ENCODE data around the gene B3GAT3. TPM values are rescaled to one million over a fixed set of nuclear protein-coding genes. Genes with fewer than 3 reads are reported as not detected.
"Not testable (repeated sequence)": the region's sequence is repeated elsewhere in the genome, so short reads cannot be mapped to it uniquely, and the experiment has no call there.

Gene B3GAT3
- total RNA-seq, 2 donors from 2014 or later: 38.6 to 53.9 TPM

DNA sequence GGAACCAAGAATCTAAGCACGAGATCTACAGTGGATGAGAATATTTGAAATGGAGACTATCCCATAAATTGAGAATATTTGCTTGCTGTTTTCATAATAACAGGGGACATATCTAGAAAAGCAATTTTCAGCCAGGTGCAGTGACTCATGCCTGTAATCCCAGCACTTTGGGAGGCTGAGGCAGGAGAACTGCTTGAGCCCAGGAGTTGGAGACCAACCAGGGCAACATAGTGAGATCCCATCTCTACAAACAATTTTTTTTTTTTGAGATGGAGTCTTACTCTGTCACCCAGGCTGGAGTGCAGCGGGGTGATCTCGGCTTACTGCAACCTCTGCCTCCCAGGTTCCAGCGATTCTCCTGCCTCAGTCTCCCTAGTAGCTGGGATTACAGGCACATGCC is 40.1 kb downstream of the B3GAT3 start:
- not testable (repeated sequence) for H3K27ac Mint-ChIP-seq; H3K9me3 Mint-ChIP-seq; DNase-seq; H3K4me3 Mint-ChIP-seq; H3K9me3 ChIP-seq (ENCODE audit: control insufficient read depth, low read length); H3K4me1 ChIP-seq (ENCODE audit: control insufficient read depth, insufficient read depth, low read length); H3K27ac ChIP-seq (ENCODE audit: low read depth, low read length); H3K4me3 ChIP-seq (ENCODE audit: low read length); H3K27me3 ChIP-seq (ENCODE audit: control insufficient read depth, insufficient read depth, low read length, poor library complexity, severe bottlenecking); H3K27me3 Mint-ChIP-seq (ENCODE audit: insufficient read depth); H3K4me1 Mint-ChIP-seq; H3K9ac ChIP-seq (ENCODE audit: extremely low read depth, low read length, poor library complexity, severe bottlenecking)
- 97% methylated on average over 4 of the region's 4 CpGs for WGBS, 2 experiments (ENCODE audit: insufficient coverage in 1 of 2, insufficient read length in 1 of 2)
- peaks cover 49% of the 10 kb centered on the region for H3K36me3 ChIP-seq (ENCODE audit: control insufficient read depth, insufficient read depth, low read length)
- peaks cover 52% of the 10 kb centered on the region for H3K36me3 Mint-ChIP-seq (ENCODE audit: low read depth)

DNA sequence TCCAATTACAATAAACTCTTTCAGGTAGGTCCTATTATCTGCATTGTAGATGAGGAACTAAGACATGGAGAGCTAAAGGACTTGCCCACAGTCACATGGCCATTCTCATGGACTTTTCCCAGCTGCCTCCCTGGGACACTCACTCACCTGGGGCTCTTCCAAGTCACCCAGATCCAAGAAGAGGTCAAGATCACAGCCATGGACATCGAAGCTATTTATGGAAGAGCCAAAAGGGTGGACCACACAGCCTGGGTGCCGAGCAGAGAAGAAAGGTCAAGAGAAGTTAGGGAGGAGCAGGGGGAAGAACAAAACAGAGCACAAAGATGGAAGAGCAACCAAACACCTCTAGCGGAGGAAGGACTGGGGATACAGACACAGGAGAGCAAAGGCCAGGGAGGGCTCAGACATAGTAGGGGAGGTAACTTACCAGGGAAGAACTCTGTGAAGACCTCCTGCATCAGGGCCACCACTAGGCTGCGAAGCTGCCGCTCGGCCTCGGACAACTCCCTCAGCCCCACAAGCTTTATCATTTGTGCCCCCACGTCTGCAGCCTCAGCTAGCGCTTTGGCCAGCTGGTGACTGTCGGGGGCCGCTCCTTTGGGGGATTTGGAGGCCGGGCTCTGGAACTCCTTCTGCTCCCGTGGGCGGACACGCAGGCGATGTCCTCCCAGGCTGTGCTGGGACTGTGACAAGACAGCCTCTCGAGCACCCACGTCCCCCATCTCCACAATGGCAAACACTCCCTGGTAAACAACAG is 40.6 kb downstream of the B3GAT3 start:
- Histone ChIP-seq H3K4me3 (ENCODE audit: low read length) (no peak overlapping the region), H3K27ac (ENCODE audit: low read depth, low read length) (no peak overlapping the region), H3K9me3 (ENCODE audit: control insufficient read depth, low read length) (peaks cover 4% of the 10 kb centered on the region), H3K27me3 (ENCODE audit: control insufficient read depth, insufficient read depth, low read length, poor library complexity, severe bottlenecking) (no peaks in the 10 kb centered on the region), H3K4me1 (ENCODE audit: control insufficient read depth, insufficient read depth, low read length) (no peaks in the 10 kb centered on the region), H3K36me3 (ENCODE audit: control insufficient read depth, insufficient read depth, low read length) (peaks cover 48% of the 10 kb centered on the region), H3K9ac (ENCODE audit: extremely low read depth, low read length, poor library complexity, severe bottlenecking) (no peak overlapping the region)
- Mint-ChIP-seq H3K27ac (peak overlapping the region; percentile 2), H3K4me3 (no peak overlapping the region), H3K9me3 (peaks cover 3% of the 10 kb centered on the region), H3K27me3 (ENCODE audit: insufficient read depth) (no peaks in the 10 kb centered on the region), H3K36me3 (ENCODE audit: low read depth) (peaks cover 54% of the 10 kb centered on the region), H3K4me1 (no peaks in the 10 kb centered on the region)
- WGBS, 2 experiments (ENCODE audit: insufficient coverage in 1 of 2, insufficient read length in 1 of 2): 93 to 94% methylated on average over 9 to 18 of the region's 18 CpGs
- no peak for DNase-seq
- TF ChIP-seq, protein P1, sequence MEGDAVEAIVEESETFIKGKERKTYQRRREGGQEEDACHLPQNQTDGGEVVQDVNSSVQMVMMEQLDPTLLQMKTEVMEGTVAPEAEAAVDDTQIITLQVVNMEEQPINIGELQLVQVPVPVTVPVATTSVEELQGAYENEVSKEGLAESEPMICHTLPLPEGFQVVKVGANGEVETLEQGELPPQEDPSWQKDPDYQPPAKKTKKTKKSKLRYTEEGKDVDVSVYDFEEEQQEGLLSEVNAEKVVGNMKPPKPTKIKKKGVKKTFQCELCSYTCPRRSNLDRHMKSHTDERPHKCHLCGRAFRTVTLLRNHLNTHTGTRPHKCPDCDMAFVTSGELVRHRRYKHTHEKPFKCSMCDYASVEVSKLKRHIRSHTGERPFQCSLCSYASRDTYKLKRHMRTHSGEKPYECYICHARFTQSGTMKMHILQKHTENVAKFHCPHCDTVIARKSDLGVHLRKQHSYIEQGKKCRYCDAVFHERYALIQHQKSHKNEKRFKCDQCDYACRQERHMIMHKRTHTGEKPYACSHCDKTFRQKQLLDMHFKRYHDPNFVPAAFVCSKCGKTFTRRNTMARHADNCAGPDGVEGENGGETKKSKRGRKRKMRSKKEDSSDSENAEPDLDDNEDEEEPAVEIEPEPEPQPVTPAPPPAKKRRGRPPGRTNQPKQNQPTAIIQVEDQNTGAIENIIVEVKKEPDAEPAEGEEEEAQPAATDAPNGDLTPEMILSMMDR (conservative IDR thresholded peaks at IDR 0.05): no peak

DNA sequence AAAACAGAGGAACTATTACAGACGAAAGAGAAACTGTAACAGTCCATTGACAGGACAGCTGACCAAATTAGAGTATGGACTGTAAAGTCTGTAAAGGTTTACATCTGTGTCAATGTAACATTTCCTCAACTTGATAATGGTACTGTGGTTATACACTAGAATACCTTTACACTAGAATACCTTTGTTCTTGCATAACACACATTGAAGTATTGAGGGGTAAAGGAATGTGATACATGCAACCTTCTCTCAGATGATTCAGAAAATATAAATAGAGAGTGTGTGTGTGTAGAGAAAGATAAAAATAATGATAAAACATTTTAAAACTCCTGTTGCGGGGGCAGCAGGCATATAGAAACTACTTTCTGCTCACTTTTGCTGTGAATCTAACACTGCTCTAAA is 42.5 kb downstream of the B3GAT3 start:
- H3K9me3 Mint-ChIP-seq: peaks cover 3% of the 10 kb centered on the region
- peaks cover 2% of the 10 kb centered on the region for H3K4me1 ChIP-seq (ENCODE audit: control insufficient read depth, insufficient read depth, low read length)
- peaks cover 8% of the 10 kb centered on the region for H3K4me1 Mint-ChIP-seq
- H3K27ac ChIP-seq (ENCODE audit: low read depth, low read length): no peak overlapping the region
- TF ChIP-seq, protein P1 (conservative IDR thresholded peaks at IDR 0.05): no peak
- 95 to 100% methylated on average over 1 of the region's 2 CpGs for WGBS, 2 experiments (ENCODE audit: insufficient coverage in 1 of 2, insufficient read length in 1 of 2)
- H3K36me3 Mint-ChIP-seq (ENCODE audit: low read depth): peaks cover 47% of the 10 kb centered on the region
- no peak overlapping the region for H3K9ac ChIP-seq (ENCODE audit: extremely low read depth, low read length, poor library complexity, severe bottlenecking)
- no peaks in the 10 kb centered on the region for H3K27me3 Mint-ChIP-seq (ENCODE audit: insufficient read depth)
- no peak overlapping the region for H3K4me3 ChIP-seq (ENCODE audit: low read length)
- no peak overlapping the region for H3K4me3 Mint-ChIP-seq
- H3K27ac Mint-ChIP-seq: no peak overlapping the region
- no peaks in the 10 kb centered on the region for H3K27me3 ChIP-seq (ENCODE audit: control insufficient read depth, insufficient read depth, low read length, poor library complexity, severe bottlenecking)
- peaks cover 4% of the 10 kb centered on the region for H3K9me3 ChIP-seq (ENCODE audit: control insufficient read depth, low read length)
- H3K36me3 ChIP-seq (ENCODE audit: control insufficient read depth, insufficient read depth, low read length): peaks cover 50% of the 10 kb centered on the region
- DNase-seq: no peak

Data from endodermal cell (in vitro differentiated cells).